HG03571 (cell line): ENCODE results near the gene SCN3B.

Experiments
- ATAC-seq: cut with Tn5 transposase; IDR thresholded peaks from one replicate; pipeline ENCODE4 v1.9.1; 2021; ENCODE audit not compliant: unreplicated experiment

The SCN3B gene

DNA sequence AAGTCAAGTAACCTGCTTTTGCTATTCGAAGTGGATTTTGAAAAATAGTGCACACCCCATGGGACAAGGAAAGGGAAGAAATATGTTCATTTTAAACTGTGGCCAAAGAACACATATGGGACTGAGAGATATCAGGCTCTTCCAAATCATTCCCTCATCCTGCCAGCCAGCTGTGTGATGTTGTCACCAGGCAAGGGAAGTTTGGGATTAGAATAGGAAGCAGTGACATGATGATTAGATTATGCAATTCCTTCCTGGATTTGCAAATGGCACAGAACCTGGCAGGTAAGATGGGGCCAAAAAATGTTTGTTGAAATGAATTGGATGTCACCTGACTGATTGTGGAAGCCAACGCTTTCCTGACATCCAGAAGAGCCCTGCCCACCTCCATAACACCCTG, 4.9 kb upstream of the SCN3B start:
- ATAC-seq, result peak; percentile 22

DNA sequence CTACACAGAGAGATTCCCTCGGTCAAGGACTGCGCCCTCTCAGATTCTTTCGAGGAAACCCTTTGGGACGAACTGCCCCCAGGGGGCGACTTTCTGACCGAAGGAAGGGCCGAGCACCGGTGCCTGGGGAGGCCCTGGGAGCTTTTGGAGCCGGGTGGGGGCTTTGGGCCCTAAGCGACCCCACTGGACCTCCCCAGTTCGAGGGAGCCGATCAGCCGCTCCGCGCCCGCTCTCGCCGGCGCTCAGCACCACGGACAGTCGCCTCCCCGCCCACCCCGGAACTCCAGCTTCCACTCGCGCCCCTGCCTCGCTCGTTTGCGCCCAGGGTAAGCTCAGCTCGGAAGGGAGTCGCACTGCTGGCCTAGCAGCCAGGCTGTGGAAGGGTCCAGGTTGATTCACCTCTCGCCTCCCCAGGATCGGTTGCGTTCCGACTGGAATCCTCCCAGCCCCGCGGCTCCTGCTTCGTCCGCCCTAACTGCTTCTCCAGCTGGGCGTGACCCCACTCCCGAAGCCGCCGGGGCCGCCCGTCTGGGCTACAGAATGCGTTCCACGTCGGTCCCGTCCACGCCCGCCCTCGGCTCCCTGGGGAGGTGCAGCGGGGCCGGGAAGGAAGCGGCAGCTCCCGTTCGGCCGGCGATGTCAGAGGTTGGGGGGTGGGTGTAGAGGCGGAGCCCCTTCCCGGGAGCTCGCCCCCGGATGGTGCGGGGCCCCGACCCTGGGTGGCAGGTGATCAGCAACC, 428 bp downstream of the SCN3B start:
- ATAC-seq, result no peak

DNA sequence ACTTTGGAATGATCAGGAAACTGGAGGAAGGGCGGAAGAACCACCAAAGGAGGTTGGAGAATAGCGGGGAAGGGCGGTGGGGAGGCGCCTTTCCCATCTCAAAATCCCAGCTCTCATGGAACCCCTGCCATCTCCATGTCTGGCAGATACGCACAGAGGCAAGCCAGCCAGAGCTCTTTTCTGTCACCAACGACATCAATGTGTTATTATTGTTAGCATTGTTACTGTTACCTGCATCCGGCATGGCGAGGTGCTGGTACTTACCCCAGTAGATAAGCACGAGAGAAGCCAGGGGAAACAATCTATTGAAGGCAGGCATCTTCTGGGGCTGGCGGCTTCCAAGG, 969 bp downstream of the SCN3B start:
- no peak for ATAC-seq

DNA sequence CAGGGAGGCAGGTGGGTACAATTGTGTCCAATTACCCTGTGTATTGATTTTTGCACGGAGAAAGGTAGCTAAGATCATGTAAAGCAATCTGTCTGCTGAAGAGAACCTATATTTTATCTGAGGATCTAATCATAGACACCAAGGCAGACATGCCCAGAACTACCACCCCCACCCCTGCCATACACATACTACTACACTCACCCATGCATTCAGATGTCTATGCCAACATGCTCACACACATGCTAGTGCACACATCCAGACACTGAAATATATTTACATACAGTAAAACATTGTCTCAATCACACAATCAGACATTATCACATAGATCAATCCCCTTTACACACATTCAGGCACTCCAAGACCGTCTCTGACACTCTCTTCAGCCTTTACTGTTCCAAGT, 1.8 kb downstream of the SCN3B start:
- no peak for ATAC-seq

DNA sequence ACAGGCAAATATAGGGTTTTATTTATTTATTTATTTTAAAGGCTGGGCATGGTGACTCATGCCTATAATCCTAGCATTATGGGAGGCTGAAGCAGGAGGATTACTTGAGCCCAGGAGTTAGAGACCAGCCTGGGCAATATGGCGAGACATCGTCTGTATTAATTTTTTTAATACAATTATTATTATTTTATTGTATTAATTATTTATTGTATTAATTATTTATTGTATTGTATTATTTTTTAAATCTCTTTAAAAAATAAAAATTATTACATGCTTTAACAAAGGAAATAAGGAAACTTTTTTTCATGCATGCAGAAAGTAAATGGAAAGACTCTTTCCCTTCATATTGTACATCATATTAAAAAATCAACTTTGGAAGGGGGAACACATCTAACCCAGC, 3.5 kb downstream of the SCN3B start:
- ATAC-seq, result no peak

DNA sequence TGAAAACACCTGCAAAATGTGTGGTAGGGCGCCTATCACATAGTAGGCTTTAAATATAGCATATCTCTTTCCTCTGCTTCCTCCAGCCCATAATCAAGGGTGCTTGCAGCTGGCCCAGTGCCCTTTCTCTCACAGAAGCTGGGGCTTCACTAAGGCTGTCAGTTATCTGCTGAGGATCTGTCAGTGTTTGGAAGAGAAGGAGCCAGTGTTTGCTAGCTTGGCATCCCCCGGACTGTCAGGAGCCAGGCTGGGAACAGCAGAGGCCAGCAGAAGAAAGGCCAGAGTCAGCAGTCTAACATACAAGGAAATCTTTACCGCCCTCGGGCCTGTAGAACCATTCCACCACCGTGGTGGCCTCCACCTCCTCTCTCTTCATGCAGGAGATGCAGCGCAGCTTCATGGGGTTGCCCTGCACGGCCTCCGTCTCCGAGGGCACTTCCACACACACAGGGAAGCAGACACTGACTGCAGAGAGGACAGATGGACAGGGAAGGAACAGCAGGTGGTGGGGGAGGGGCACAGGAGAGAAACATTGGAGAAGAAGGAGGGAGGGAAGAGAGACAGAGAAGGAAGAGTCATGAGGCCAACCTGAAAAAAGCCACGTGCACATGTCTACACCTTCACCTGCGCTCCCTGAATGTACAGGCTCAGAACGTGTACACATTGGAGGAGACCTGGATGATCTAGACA, 9.0 kb downstream of the SCN3B start:
- no peak for ATAC-seq

DNA sequence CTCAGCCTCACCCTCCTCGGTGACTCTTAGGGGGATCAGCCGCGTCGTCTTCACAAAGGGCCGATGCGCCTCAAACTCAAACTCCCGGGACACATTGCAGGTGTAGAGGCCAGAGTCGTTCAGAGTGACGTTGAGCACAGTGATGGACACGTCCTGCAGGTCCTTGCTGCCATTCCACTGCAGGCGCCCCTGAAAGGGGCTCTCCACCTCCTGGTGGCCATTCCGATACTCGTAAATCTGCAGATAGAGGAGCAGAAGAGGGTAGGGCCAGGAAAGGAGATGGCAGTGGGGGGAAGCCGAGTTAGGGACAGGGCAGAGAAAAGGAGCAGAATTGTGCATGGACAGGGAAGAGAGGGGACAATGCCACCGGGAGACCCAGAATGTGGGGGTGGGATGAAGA, 12.0 kb downstream of the SCN3B start:
- no peak for ATAC-seq

DNA sequence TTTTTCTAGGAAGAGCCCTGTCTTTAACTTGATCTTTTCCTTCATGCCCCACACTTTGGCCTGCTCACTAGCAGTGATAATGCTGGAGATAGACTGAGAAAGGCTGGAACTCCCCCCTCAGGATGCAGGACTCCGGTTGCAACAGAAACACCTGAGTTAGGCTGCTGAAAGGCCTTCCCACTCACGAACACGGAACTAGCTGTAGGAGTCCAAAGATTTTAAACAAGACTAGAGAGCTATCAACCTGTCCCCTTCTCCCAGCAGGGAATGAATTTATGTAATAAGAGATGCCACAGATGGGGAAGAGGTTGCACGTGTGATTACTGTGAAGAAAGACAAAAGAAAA, 13.0 kb downstream of the SCN3B start:
- ATAC-seq, result no peak

DNA sequence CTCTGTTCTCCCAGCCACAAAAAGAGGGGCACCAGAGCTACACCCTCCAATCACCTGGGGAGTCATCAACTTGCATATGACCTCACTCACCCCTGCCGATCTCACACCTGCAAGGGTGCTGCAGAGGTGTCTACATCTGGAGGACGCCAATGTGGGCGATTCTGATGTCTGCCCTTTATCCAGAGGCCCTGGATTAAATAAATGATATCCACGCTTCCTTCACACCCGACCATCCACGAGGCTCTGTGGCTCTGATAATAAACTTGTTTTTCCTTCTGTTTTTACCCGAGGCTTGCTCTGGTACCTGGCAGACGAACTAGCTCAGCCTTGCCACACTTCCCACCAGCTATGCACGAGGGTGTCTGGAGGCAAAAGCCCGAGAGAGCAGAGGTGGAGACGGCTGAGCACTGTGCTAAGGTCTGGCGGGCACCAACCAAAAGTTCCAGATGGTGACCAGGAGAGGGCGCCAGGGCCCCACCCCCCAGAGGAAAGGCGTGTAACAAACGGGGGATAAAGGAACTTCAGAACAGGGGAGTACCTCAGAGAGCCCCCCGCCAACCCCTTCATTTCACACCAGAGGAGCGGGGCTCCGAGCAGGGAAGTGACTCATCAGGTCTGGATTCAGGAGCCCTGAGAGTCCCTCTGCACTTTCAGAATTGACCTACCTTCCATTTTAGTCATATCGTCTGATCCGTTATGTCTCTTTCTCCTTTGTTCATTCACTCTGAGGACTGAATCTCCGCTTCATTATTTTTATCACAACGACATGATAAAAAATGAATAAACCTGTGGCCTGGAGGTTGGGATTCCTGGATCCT, 13.5 kb downstream of the SCN3B start:
- peak; percentile 70 for ATAC-seq

DNA sequence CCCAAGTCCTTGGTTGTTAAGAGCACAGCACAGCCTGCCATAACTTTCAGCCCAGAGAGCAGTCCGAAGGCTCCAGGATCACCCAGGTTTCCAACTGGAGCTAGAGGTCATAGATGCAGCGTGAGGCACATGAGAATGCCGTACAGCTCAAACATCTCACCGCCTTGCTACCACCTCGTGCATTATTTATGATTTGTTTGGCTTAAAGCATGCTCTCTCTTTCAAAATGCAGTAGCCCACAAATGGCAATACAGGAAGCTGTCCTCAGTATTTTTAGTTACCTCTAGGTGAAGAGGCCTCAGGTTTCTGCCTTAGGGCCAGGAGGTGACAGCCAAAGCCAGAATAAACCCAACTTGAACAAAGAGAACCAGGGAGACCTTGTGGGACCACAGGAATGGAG, 14.4 kb downstream of the SCN3B start:
- no peak for ATAC-seq

DNA sequence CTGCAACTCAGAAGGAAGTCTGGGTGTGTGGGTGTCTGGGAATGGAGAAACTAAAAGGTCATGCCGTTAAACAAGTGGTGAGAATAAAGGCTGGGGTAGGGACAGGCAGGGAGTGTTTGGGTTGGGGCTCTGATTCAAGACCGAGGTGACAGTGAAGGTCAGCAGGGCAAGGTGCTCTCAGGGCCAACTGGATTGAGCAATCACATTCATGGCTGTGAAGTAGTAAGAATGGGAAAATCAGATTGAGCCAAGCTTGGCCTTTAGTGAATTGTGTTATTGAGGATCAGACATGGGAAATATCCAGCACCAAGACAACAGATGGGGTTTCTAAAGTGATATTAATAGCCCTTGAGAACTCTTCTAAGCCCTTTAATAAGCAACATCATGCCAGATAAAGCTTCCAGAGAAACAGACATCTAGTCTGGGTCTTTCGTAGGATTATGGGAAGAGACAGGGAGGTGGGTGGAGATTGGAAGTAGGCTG, 24.3 kb downstream of the SCN3B start:
- ATAC-seq, result no peak

DNA sequence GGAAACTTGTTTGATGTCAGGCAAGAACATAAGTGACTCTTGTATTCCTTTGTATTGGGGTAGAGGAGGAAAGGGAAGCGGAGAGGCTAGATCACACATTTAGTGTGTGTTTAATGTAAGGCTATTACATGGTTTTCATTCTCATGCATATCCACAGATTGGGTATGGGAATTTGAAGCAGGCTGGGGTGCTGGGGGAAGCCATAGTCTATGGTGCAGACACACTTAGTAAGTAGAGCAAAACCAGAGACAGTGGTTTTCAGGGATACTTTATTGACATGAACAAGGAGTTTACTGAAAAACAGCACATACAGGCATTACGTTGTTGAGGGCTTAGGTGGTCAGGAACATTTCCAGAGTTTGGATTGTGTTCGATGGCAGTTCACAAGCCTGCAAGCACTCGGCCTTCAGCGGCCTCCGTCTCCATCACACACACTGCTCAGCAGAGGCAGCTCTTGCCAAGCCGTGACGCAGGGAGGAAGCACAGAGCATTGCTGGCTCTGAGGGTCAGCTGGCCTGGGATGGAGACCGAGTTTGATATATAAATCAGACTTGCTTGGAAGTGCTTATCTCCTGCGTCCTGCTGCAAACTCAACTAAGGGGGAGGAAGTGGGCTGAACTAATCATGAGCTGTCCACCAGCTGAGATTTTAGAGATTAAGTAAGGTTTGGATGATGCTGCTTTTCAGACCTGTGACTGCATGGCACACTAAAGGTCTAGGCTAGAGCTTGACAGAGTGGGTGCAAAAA, 25.3 kb downstream of the SCN3B start:
- no peak for ATAC-seq

DNA sequence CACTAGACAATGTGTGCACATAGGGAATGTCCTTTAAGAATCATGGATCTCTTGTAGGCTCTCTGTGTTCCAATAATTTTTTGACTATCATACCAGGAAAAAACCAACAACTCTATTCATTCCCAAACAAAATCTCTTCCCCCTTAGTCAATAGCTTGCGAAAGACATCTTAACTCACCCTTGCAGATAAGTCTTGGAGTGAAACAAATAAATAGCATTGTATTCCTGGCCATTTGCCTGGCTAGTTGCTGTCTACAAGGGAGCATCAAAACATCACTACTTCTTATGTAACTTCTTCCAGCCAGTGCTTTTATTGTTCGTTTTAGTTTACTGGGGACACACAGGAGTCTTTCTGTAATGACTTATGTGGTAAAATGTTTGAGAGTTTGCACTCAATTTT, 29.4 kb downstream of the SCN3B start:
- ATAC-seq, result no peak

DNA sequence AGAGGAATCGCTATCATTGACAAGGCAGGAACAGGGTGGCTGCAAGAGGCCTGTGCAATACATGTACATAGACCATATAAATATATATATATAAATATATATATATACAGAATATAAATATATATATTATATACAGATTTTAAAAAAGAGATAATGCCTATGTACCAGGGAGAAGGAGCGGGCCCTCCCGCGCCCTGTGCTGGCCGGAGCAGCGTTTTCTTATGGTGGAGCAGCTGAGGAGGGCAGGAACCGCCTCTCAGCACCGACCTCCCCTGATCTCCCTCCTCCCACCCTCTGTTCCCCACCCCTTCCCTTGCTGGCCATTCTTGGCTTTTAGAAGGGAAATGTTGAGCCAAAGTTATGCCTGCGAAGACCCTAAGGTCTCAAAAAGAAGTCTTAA, 31.8 kb downstream of the SCN3B start:
- no peak for ATAC-seq

DNA sequence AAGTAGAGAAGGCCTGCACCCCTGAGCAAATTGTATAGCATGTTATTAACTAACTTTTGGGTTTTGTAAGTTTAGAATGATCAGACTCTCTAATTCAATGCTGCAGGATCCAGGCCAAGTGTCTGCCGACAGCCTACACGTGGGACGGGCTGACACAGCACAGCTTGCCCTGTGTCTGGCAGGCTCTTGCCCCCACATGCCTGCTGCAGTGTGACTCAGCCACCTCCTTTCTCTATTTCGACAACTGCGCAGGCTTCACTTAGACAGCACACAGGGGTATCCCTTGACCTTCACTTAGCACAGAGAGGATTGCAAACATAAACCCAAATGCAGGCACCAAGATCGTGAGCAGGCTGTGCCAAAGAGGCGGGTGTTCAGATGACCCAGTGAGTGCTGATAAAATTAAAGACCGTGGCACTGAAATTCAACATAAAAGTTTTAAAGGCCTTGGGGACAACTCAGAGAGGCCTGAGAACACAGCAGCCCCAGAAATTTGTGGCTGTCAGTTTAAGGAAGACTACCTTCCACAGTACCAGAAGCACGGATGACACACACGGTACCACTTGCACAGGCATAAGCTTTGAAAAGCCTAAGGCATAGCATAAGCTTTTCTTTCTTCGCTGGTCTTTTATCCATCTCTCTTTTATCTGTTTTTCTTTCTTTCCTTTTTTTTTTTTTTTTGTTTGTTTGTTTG, 37.8 kb downstream of the SCN3B start:
- ATAC-seq, result no peak

DNA sequence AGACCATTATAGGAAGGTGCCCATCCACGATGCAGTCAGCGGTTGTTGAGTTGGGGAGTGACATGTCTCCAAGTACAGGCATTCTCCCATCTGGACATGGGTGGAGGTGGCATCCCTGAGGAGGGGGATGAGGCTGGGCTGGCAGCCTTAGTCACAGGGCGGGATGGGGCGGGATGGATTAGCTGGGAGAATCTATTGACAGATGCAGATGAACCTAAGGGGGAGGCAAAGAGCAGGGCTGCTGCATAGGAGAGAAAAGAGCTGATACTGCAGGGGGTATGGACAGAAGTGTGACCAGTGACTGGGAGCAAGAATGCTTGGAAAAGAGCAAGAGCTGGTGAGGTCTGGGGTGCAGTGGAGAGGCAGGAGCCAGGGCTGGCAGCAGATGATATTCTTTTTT, 42.7 kb downstream of the SCN3B start:
- ATAC-seq, result no peak

DNA sequence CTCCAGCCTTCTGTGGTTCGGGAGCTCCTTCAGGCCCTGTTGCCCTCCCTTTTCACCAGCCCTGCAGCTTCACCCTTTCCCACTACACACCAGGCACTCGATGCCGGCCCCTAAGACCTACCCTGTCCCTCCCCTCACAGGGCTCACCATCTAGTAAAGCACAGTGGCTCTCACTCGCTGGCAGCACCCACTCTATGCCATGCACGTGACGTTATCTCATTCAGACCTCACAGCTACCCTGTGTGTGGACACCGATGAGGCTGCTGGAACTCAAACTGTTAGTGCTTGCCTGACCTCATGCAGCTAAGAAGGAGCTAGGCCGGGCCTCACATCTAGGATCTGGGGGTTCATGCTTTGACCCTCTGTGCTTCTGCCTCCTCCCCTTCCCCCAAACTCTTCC, 45.5 kb downstream of the SCN3B start:
- no peak for ATAC-seq

DNA sequence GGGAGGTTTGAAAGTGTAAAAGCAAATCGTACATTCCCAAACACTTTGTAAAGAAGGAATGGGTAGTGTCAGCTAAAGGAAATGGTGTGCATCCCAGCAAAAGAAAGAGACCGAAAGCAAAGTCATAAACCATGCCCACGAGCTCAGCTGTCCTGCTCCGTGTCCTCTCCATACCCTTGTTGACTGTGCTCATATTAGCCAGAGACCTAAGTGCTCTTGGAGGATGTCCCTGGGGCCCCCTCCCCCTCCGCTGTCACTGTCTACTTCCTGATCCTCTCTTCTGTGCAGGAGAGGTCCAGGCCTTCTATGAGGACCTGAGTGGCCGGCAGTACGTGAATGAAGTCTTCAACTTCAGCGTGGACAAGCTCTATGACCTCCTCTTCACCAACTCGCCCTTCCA, 46.1 kb downstream of the SCN3B start:
- ATAC-seq, result no peak

DNA sequence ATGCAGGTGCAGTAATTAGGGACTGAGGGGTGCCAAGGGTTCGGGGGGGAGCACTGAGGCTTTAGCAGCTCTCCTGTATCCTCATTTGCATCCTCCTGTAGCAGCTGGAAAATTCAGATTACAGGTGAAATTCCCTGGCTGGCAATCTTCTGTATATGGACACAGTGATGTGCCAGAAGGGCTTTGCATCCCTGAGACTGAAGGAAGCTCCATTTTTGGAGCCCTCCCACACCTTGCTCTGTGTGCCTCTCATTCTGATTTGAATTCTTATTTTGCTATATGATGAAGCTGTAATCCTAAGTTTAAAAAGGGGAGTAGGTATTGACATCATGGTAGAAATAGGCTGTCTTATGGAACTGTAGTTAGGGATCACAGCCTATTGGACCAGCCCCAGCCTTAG, 46.6 kb downstream of the SCN3B start:
- ATAC-seq, result no peak

DNA sequence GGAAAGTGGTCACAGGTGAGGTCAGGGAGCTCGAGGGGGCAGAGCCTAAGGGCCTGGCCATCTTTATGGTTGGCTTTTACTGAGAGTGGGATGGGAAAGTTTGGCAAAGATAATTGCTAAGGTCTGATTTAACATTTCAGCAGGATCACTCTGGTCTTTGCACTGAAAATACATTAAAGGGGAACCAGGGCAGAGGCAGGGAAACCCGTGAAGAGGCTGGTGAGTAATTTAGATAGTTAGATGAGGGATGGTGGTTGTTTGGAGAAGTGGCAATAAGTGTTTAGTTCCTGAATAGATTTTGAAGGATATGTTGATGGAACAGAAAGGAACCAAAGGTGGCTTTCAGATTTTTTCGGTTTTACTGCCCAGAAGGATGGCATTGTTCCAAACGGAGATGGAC, 50.8 kb downstream of the SCN3B start:
- ATAC-seq, result no peak

DNA sequence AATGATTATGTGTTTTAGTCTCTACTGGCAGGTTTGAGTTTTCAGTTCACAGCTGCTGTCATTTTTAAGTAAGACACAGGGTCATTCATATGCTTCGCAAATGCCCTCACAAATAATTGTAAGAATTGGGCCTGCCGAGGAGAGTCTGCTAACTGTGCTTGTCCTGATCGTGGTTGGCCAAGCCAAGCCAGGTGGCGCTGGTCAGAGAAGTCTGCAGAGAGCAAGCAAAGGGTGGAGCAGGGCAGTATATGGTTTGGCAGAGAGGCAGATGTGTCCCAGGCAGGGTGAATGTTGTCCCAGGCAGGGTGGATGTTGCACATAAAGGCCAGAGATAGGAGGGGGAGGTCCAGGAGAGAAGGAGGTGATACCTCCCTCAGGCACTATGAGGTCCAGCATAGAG, 52.7 kb downstream of the SCN3B start:
- no peak for ATAC-seq
